HG02870 (cell line): ENCODE results near the gene NAALADL2.

Experiments
- ATAC-seq: cut with Tn5 transposase; IDR thresholded peaks from one replicate; pipeline ENCODE4 v1.9.1; 2021; ENCODE audit warnings: mild to moderate bottlenecking, moderate library complexity; ENCODE audit not compliant: unreplicated experiment

The NAALADL2 gene

GRCh38 chr3:174959556-174960065, 100.5 kb downstream of the NAALADL2 start:
- no peak for ATAC-seq

GRCh38 chr3:174960898-174961297, 101.8 kb downstream of the NAALADL2 start:
- no peak for ATAC-seq

GRCh38 chr3:174973465-174973864, 114.3 kb downstream of the NAALADL2 start:
- ATAC-seq, result no peak

- ATAC-seq, result no peak
Measured at GRCh38 chr3:174986685-174987084, 127.6 kb downstream of the NAALADL2 start.

- ATAC-seq, result no peak
Measured at GRCh38 chr3:175001091-175001490, 142.0 kb downstream of the NAALADL2 start.

- ATAC-seq, result no peak
Measured at GRCh38 chr3:175002732-175003143, 143.6 kb downstream of the NAALADL2 start.

GRCh38 chr3:175003590-175003989, 144.5 kb downstream of the NAALADL2 start:
- no peak for ATAC-seq

- ATAC-seq, result no peak
Measured at GRCh38 chr3:175005193-175005592, 146.1 kb downstream of the NAALADL2 start.

GRCh38 chr3:175005881-175006280, 146.7 kb downstream of the NAALADL2 start:
- no peak for ATAC-seq

- ATAC-seq, result no peak
Measured at GRCh38 chr3:175007306-175007705, 148.2 kb downstream of the NAALADL2 start.

GRCh38 chr3:175009295-175009694, 150.2 kb downstream of the NAALADL2 start:
- no peak for ATAC-seq

- no peak for ATAC-seq
Measured at GRCh38 chr3:175015056-175015635, 156.0 kb downstream of the NAALADL2 start.

GRCh38 chr3:175018946-175019727, 160.0 kb downstream of the NAALADL2 start:
- ATAC-seq, result no peak

GRCh38 chr3:175020101-175020500, 161.0 kb downstream of the NAALADL2 start:
- ATAC-seq, result no peak

- no peak for ATAC-seq
Measured at GRCh38 chr3:175029828-175030227, 170.7 kb downstream of the NAALADL2 start.

GRCh38 chr3:175039875-175040274, 180.7 kb downstream of the NAALADL2 start:
- ATAC-seq, result no peak

- no peak for ATAC-seq
Measured at GRCh38 chr3:175041369-175041768, 182.2 kb downstream of the NAALADL2 start.

- ATAC-seq, result no peak
Measured at GRCh38 chr3:175046601-175047000, 187.5 kb downstream of the NAALADL2 start.

GRCh38 chr3:175047786-175048185, 188.7 kb downstream of the NAALADL2 start:
- ATAC-seq, result no peak

- ATAC-seq, result no peak
Measured at GRCh38 chr3:175057401-175057800, 198.3 kb downstream of the NAALADL2 start.

- ATAC-seq, result no peak
Measured at GRCh38 chr3:175059788-175060187, 200.7 kb downstream of the NAALADL2 start.

- ATAC-seq, result no peak
Measured at GRCh38 chr3:175065497-175065896, 206.4 kb downstream of the NAALADL2 start.
